Measurements from ENCODE around the gene DIAPH2. TPM values are rescaled to one million over a fixed set of nuclear protein-coding genes. Genes with fewer than 3 reads are reported as not detected.

Gene DIAPH2
- total RNA-seq, 1 experiment from 2014 or later, result 0.89 TPM

DNA sequence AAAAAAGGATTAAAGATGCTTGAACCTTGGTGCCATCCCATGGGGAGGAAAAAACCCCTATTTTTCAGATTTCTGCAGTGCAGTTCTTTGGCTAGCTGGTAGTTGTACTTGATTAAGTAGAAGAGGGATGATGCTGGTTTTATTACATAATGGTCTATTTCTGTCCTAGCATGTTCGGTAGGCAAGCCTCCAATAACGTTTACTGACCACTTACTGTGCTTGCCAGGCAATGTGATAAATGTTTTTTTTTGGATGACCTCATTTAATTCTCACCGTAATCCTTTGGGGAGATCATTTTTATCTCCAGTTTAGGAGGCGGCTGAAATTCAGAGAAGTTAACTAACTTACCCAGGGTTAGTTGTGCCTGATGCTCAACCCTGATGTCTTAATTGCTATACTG lies 106.9 kb downstream of the DIAPH2 start:
- H3K9ac ChIP-seq (ENCODE audit: low read length), result no peak overlapping the region
- H2AFZ ChIP-seq (ENCODE audit: low read length), result no peak overlapping the region
- H3K4me3 ChIP-seq (ENCODE audit: low read length), result no peak overlapping the region
- H3K27ac ChIP-seq (ENCODE audit: low read length), result no peak overlapping the region
- no peaks in the 10 kb centered on the region for H3K9me2 ChIP-seq (replicated peaks; ENCODE audit: insufficient read depth, low read length)
- H3K27me3 ChIP-seq (ENCODE audit: low read length), result no peaks in the 10 kb centered on the region
- no peaks in the 10 kb centered on the region for H3K79me2 ChIP-seq (ENCODE audit: low read length)
- no peaks in the 10 kb centered on the region for H3K9me3 ChIP-seq (ENCODE audit: low read length)
- no peaks in the 10 kb centered on the region for H3K4me1 ChIP-seq (ENCODE audit: low read length)
- no peak for DNase-seq
- H4K20me1 ChIP-seq (ENCODE audit: insufficient read depth, low read depth, low read length), result no peaks in the 10 kb centered on the region
- no peak overlapping the region for H3K4me2 ChIP-seq (ENCODE audit: low read depth, low read length, poor library complexity, severe bottlenecking)
- H3K36me3 ChIP-seq (ENCODE audit: insufficient read depth, low read length), result no peaks in the 10 kb centered on the region

DNA sequence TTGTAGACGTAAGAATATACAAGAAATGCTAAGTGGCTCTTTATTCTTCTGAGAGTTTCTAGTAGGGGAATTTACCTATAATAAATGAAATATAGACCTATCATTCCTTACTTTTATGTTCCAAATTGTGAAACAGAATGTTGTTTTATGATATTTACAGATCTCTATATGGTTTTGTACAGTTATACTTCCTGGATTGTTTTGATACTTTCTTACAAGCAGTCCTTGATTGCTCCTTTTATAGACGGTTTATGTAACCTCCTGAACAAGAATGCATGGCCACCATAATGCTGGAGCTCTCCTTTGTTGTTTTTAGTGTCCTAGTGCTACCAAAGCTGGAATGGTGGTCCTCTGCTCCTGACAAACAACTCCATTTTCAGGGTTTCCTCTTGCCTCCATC lies 107.4 kb downstream of the DIAPH2 start:
- H3K4me1 ChIP-seq (ENCODE audit: low read length), result no peaks in the 10 kb centered on the region
- H3K9ac ChIP-seq (ENCODE audit: low read length), result no peak overlapping the region
- H3K79me2 ChIP-seq (ENCODE audit: low read length), result no peaks in the 10 kb centered on the region
- no peak overlapping the region for H3K4me2 ChIP-seq (ENCODE audit: low read depth, low read length, poor library complexity, severe bottlenecking)
- no peaks in the 10 kb centered on the region for H4K20me1 ChIP-seq (ENCODE audit: insufficient read depth, low read depth, low read length)
- H3K27me3 ChIP-seq (ENCODE audit: low read length), result no peaks in the 10 kb centered on the region
- no peak overlapping the region for H3K4me3 ChIP-seq (ENCODE audit: low read length)
- DNase-seq, result no peak
- H3K36me3 ChIP-seq (ENCODE audit: insufficient read depth, low read length), result no peaks in the 10 kb centered on the region
- no peak overlapping the region for H3K27ac ChIP-seq (ENCODE audit: low read length)
- no peaks in the 10 kb centered on the region for H3K9me2 ChIP-seq (replicated peaks; ENCODE audit: insufficient read depth, low read length)
- no peaks in the 10 kb centered on the region for H3K9me3 ChIP-seq (ENCODE audit: low read length)
- H2AFZ ChIP-seq (ENCODE audit: low read length), result no peak overlapping the region

GRCh38 chrX:96798982-96799381 lies 114.3 kb downstream of the DIAPH2 start:
- no peaks in the 10 kb centered on the region for H3K9me2 ChIP-seq (replicated peaks; ENCODE audit: insufficient read depth, low read length)
- no peak overlapping the region for H2AFZ ChIP-seq (ENCODE audit: low read length)
- H3K4me2 ChIP-seq (ENCODE audit: low read depth, low read length, poor library complexity, severe bottlenecking), result no peak overlapping the region
- no peak overlapping the region for H3K4me3 ChIP-seq (ENCODE audit: low read length)
- no peaks in the 10 kb centered on the region for H3K4me1 ChIP-seq (ENCODE audit: low read length)
- H4K20me1 ChIP-seq (ENCODE audit: insufficient read depth, low read depth, low read length), result no peaks in the 10 kb centered on the region
- no peaks in the 10 kb centered on the region for H3K36me3 ChIP-seq (ENCODE audit: insufficient read depth, low read length)
- no peak overlapping the region for H3K27ac ChIP-seq (ENCODE audit: low read length)
- H3K27me3 ChIP-seq (ENCODE audit: low read length), result no peaks in the 10 kb centered on the region
- DNase-seq, result no peak
- H3K79me2 ChIP-seq (ENCODE audit: low read length), result no peaks in the 10 kb centered on the region
- no peak overlapping the region for H3K9ac ChIP-seq (ENCODE audit: low read length)
- no peaks in the 10 kb centered on the region for H3K9me3 ChIP-seq (ENCODE audit: low read length)

GRCh38 chrX:96807318-96807717 lies 122.7 kb downstream of the DIAPH2 start:
- Histone ChIP-seq H3K9me2 (replicated peaks; ENCODE audit: insufficient read depth, low read length) (no peaks in the 10 kb centered on the region), H3K27ac (ENCODE audit: low read length) (no peak overlapping the region), H3K4me2 (ENCODE audit: low read depth, low read length, poor library complexity, severe bottlenecking) (no peak overlapping the region), H3K36me3 (ENCODE audit: insufficient read depth, low read length) (no peaks in the 10 kb centered on the region), H3K9ac (ENCODE audit: low read length) (no peak overlapping the region), H3K27me3 (ENCODE audit: low read length) (no peaks in the 10 kb centered on the region), H3K9me3 (ENCODE audit: low read length) (no peaks in the 10 kb centered on the region), H3K79me2 (ENCODE audit: low read length) (no peaks in the 10 kb centered on the region), H4K20me1 (ENCODE audit: insufficient read depth, low read depth, low read length) (no peaks in the 10 kb centered on the region), H3K4me1 (ENCODE audit: low read length) (no peaks in the 10 kb centered on the region), H2AFZ (ENCODE audit: low read length) (no peak overlapping the region), H3K4me3 (ENCODE audit: low read length) (no peak overlapping the region)
- no peak for DNase-seq

DNA sequence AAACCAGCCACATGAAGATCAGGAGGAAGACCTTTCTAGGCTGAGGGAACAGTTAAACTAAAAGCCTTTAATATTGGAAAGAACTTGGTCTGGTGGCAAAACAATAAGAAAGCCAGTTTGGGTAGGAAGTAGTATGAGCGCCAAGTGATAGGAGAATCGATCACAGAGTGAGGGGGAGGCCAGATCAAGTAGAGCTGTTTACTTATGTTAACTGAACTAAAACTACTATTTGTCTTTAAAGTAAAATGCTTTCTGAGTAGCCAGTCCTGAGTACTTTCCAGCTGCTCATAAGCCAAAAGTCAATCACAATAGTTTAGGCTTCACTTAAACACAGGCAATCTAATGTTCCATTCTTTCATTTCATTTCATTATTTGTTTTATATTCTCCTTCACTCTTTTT lies 136.3 kb downstream of the DIAPH2 start:
- Histone ChIP-seq H3K36me3 (ENCODE audit: insufficient read depth, low read length) (no peaks in the 10 kb centered on the region), H3K9me2 (replicated peaks; ENCODE audit: insufficient read depth, low read length) (no peaks in the 10 kb centered on the region), H3K4me2 (ENCODE audit: low read depth, low read length, poor library complexity, severe bottlenecking) (no peak overlapping the region), H3K9ac (ENCODE audit: low read length) (no peak overlapping the region), H3K4me3 (ENCODE audit: low read length) (no peak overlapping the region), H3K27me3 (ENCODE audit: low read length) (no peaks in the 10 kb centered on the region), H4K20me1 (ENCODE audit: insufficient read depth, low read depth, low read length) (no peaks in the 10 kb centered on the region), H2AFZ (ENCODE audit: low read length) (no peak overlapping the region), H3K79me2 (ENCODE audit: low read length) (no peaks in the 10 kb centered on the region), H3K9me3 (ENCODE audit: low read length) (peaks cover 3% of the 10 kb centered on the region), H3K4me1 (ENCODE audit: low read length) (no peaks in the 10 kb centered on the region), H3K27ac (ENCODE audit: low read length) (no peak overlapping the region)
- DNase-seq, result no peak

DNA sequence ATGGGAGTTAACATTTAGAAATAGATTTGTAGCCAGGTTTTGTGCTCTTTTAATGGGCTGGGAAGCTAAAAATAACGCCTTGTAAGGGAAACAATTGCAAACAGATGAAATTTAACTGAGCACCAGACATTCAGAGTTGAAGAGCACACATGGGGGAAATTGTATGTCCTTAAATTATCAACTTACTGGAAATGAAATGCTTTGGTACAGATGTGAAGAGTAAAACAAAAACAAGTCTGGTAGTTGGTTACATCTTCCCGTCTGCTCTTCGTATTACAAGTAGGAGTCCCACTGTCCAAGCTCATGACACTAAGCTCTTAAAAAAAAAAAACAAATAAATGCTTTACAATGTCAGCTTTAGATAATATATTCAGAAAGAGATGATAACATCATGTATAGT lies 139.5 kb downstream of the DIAPH2 start:
- H2AFZ ChIP-seq (ENCODE audit: low read length), result no peak overlapping the region
- H3K9me2 ChIP-seq (replicated peaks; ENCODE audit: insufficient read depth, low read length), result no peaks in the 10 kb centered on the region
- no peaks in the 10 kb centered on the region for H3K27me3 ChIP-seq (ENCODE audit: low read length)
- H3K27ac ChIP-seq (ENCODE audit: low read length), result no peak overlapping the region
- no peaks in the 10 kb centered on the region for H4K20me1 ChIP-seq (ENCODE audit: insufficient read depth, low read depth, low read length)
- no peaks in the 10 kb centered on the region for H3K9me3 ChIP-seq (ENCODE audit: low read length)
- H3K4me1 ChIP-seq (ENCODE audit: low read length), result no peaks in the 10 kb centered on the region
- no peaks in the 10 kb centered on the region for H3K36me3 ChIP-seq (ENCODE audit: insufficient read depth, low read length)
- H3K79me2 ChIP-seq (ENCODE audit: low read length), result no peaks in the 10 kb centered on the region
- DNase-seq, result no peak
- no peak overlapping the region for H3K4me3 ChIP-seq (ENCODE audit: low read length)
- H3K9ac ChIP-seq (ENCODE audit: low read length), result no peak overlapping the region
- no peak overlapping the region for H3K4me2 ChIP-seq (ENCODE audit: low read depth, low read length, poor library complexity, severe bottlenecking)

DNA sequence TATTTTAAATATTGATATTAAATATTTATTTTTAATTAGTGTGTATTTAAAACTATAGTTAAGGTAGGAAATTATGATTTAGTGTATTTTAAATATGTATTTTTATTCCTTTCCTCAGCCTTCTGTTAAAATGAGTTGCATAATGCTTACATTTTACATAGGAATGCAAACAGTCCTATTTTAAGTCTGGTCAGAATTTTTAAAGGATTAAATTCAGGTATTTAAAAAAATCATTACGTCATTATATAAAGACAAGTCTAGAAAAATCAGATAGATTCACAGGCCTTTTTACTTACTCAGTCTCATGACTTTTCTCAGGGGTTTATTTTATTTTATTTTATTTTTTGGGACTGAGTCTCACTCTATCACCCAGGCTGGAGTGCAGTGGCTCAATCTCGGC lies 148.7 kb downstream of the DIAPH2 start:
- H3K9me3 ChIP-seq (ENCODE audit: low read length), result no peaks in the 10 kb centered on the region
- H3K27ac ChIP-seq (ENCODE audit: low read length), result no peak overlapping the region

GRCh38 chrX:96834137-96834536 lies 149.5 kb downstream of the DIAPH2 start:
- Histone ChIP-seq H3K36me3 (ENCODE audit: insufficient read depth, low read length) (no peaks in the 10 kb centered on the region), H3K79me2 (ENCODE audit: low read length) (no peaks in the 10 kb centered on the region), H3K27ac (ENCODE audit: low read length) (no peak overlapping the region), H3K4me3 (ENCODE audit: low read length) (no peak overlapping the region), H3K9me3 (ENCODE audit: low read length) (no peaks in the 10 kb centered on the region), H3K27me3 (ENCODE audit: low read length) (no peaks in the 10 kb centered on the region), H3K4me1 (ENCODE audit: low read length) (peaks cover 6% of the 10 kb centered on the region), H4K20me1 (ENCODE audit: insufficient read depth, low read depth, low read length) (no peaks in the 10 kb centered on the region), H3K4me2 (ENCODE audit: low read depth, low read length, poor library complexity, severe bottlenecking) (no peak overlapping the region), H2AFZ (ENCODE audit: low read length) (no peak overlapping the region), H3K9me2 (replicated peaks; ENCODE audit: insufficient read depth, low read length) (no peaks in the 10 kb centered on the region), H3K9ac (ENCODE audit: low read length) (no peak overlapping the region)
- no peak for DNase-seq

More for the DNA sequence above, 148.7 kb downstream of the DIAPH2 start:
- H3K4me1 ChIP-seq (ENCODE audit: low read length), result peaks cover 6% of the 10 kb centered on the region
- H3K36me3 ChIP-seq (ENCODE audit: insufficient read depth, low read length), result no peaks in the 10 kb centered on the region
- no peak overlapping the region for H2AFZ ChIP-seq (ENCODE audit: low read length)
- H4K20me1 ChIP-seq (ENCODE audit: insufficient read depth, low read depth, low read length), result no peaks in the 10 kb centered on the region
- no peak for DNase-seq
- H3K4me3 ChIP-seq (ENCODE audit: low read length), result no peak overlapping the region
- no peaks in the 10 kb centered on the region for H3K27me3 ChIP-seq (ENCODE audit: low read length)
- H3K9ac ChIP-seq (ENCODE audit: low read length), result no peak overlapping the region
- H3K9me2 ChIP-seq (replicated peaks; ENCODE audit: insufficient read depth, low read length), result no peaks in the 10 kb centered on the region
- H3K4me2 ChIP-seq (ENCODE audit: low read depth, low read length, poor library complexity, severe bottlenecking), result no peak overlapping the region
- no peaks in the 10 kb centered on the region for H3K79me2 ChIP-seq (ENCODE audit: low read length)

- H3K79me2 ChIP-seq (ENCODE audit: low read length), result no peaks in the 10 kb centered on the region
- H4K20me1 ChIP-seq (ENCODE audit: insufficient read depth, low read depth, low read length), result no peaks in the 10 kb centered on the region
- no peaks in the 10 kb centered on the region for H3K27me3 ChIP-seq (ENCODE audit: low read length)
- H3K4me1 ChIP-seq (ENCODE audit: low read length), result peaks cover 6% of the 10 kb centered on the region
- no peak overlapping the region for H3K4me2 ChIP-seq (ENCODE audit: low read depth, low read length, poor library complexity, severe bottlenecking)
- H3K36me3 ChIP-seq (ENCODE audit: insufficient read depth, low read length), result no peaks in the 10 kb centered on the region
- no peak overlapping the region for H3K27ac ChIP-seq (ENCODE audit: low read length)
- H2AFZ ChIP-seq (ENCODE audit: low read length), result no peak overlapping the region
- DNase-seq, result no peak
- H3K9me2 ChIP-seq (replicated peaks; ENCODE audit: insufficient read depth, low read length), result no peaks in the 10 kb centered on the region
- H3K9ac ChIP-seq (ENCODE audit: low read length), result no peak overlapping the region
- no peak overlapping the region for H3K4me3 ChIP-seq (ENCODE audit: low read length)
- H3K9me3 ChIP-seq (ENCODE audit: low read length), result no peaks in the 10 kb centered on the region
These were observed 151.1 kb downstream of the DIAPH2 start for GRCh38 chrX:96835660-96836289.
